ENCODE results near the gene EHD4.

GRCh38 chr15:41932101-41932500, 40.3 kb downstream of the EHD4 start:
- TF ChIP-seq CTCF (IDR thresholded peaks at IDR 0.05; ENCODE audit: low read depth, low read length), result no peak
- TF ChIP-seq EZH2phosphoT487 (IDR thresholded peaks at IDR 0.05; ENCODE audit: low read depth), result no peak
